Measurements from ENCODE around the gene EP400. TPM values are rescaled to one million over a fixed set of nuclear protein-coding genes. Genes with fewer than 3 reads are reported as not detected.

The EP400 gene
- total RNA-seq, 2 experiments from 2014 or later = 45.6 to 46.1 TPM

DNA sequence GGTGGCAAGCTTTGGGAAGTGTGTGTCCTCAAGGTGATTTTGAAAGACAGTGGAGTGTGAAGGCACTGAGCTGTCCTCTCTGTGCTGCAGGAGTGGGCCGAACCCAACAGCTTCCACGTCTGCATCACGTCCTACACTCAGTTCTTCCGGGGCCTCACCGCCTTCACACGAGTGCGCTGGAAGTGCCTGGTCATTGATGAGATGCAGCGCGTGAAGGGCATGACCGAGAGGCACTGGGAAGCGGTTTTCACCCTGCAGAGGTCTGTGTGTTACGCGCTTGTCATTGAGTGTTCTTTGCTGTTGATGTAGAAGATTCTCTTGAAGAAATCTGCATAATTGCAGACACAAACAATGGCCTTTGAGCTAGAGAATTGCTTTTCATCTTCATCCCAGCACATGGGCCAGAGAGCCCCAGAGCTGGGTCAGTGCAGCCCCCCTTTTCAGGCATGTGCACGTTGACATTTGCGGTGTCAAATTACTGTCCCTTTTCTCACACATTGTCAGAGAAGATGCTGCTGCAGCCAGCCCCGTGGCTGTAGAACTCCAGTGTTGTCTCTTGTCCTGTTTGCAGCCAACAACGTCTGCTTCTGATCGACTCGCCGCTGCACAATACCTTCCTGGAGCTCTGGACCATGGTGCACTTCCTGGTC lies 63.3 kb downstream of the EP400 start:
- TF ChIP-seq, protein P1, sequence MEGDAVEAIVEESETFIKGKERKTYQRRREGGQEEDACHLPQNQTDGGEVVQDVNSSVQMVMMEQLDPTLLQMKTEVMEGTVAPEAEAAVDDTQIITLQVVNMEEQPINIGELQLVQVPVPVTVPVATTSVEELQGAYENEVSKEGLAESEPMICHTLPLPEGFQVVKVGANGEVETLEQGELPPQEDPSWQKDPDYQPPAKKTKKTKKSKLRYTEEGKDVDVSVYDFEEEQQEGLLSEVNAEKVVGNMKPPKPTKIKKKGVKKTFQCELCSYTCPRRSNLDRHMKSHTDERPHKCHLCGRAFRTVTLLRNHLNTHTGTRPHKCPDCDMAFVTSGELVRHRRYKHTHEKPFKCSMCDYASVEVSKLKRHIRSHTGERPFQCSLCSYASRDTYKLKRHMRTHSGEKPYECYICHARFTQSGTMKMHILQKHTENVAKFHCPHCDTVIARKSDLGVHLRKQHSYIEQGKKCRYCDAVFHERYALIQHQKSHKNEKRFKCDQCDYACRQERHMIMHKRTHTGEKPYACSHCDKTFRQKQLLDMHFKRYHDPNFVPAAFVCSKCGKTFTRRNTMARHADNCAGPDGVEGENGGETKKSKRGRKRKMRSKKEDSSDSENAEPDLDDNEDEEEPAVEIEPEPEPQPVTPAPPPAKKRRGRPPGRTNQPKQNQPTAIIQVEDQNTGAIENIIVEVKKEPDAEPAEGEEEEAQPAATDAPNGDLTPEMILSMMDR (IDR thresholded peaks at IDR 0.05) = no peak
- H3K9me3 Mint-ChIP-seq = no peaks in the 10 kb centered on the region
- DNase-seq (no peak), ATAC-seq (no peak)
- ChIA-PET CTCF (interaction anchor here (0.8 kb wide), 1 partner anchor 10 kb away, joined by 3 read pairs; no protein-coding TSS in a partner anchor), POLR2A (interaction anchor here (1.1 kb wide), 1 partner anchor 63 kb away, joined by 3 read pairs; the partner anchor contains the start of gene EP400)
- H3K27ac Mint-ChIP-seq = no peak overlapping the region
- H3K4me1 Mint-ChIP-seq (ENCODE audit: low read depth) = no peaks in the 10 kb centered on the region
- H3K4me3 Mint-ChIP-seq = no peak overlapping the region
- H3K27me3 Mint-ChIP-seq = no peaks in the 10 kb centered on the region
- H3K36me3 Mint-ChIP-seq (ENCODE audit: low read depth) = peaks cover 38% of the 10 kb centered on the region
- intact Hi-C loops (cut with micrococcal nuclease) = no loop called here

GRCh38 chr12:132014092-132014914 lies 64.6 kb downstream of the EP400 start:
- TF ChIP-seq, protein P1 (IDR thresholded peaks at IDR 0.05) = no peak
- Mint-ChIP-seq H3K27me3 (no peaks in the 10 kb centered on the region), H3K4me3 (no peak overlapping the region), H3K9me3 (no peaks in the 10 kb centered on the region), H3K36me3 (ENCODE audit: low read depth) (peaks cover 40% of the 10 kb centered on the region), H3K27ac (no peak overlapping the region), H3K4me1 (ENCODE audit: low read depth) (no peaks in the 10 kb centered on the region)
- DNase-seq (no peak), ATAC-seq (no peak)
- ChIA-PET POLR2A (interaction anchor here (0.6 kb wide), 1 partner anchor 23 kb away, joined by 3 read pairs; no protein-coding TSS in a partner anchor), CTCF (no interaction called here)
- intact Hi-C loops (cut with micrococcal nuclease) = no loop called here

- no peaks in the 10 kb centered on the region for H3K4me1 Mint-ChIP-seq (ENCODE audit: low read depth)
- DNase-seq = no peak
- intact Hi-C loops (cut with micrococcal nuclease) = no loop called here
- ChIA-PET CTCF (no interaction called here), POLR2A (interaction anchor here (0.6 kb wide), 1 partner anchor 22 kb away, joined by 3 read pairs; no protein-coding TSS in a partner anchor)
- no peaks in the 10 kb centered on the region for H3K27me3 Mint-ChIP-seq
- TF ChIP-seq, protein P1 (IDR thresholded peaks at IDR 0.05) = no peak
- ATAC-seq = no peak
- no peak overlapping the region for H3K27ac Mint-ChIP-seq
- H3K36me3 Mint-ChIP-seq (ENCODE audit: low read depth) = peaks cover 40% of the 10 kb centered on the region
- H3K9me3 Mint-ChIP-seq = no peaks in the 10 kb centered on the region
- no peak overlapping the region for H3K4me3 Mint-ChIP-seq
Measured at GRCh38 chr12:132014915-132015280, 65.2 kb downstream of the EP400 start.

GRCh38 chr12:132015686-132016430 lies 66.1 kb downstream of the EP400 start:
- ChIA-PET CTCF (no interaction called here), POLR2A (interaction anchor here (0.6 kb wide), 1 partner anchor 1072 kb away, joined by 3 read pairs; no protein-coding TSS in a partner anchor)
- H3K27ac Mint-ChIP-seq = no peak overlapping the region
- intact Hi-C loops (cut with micrococcal nuclease) = no loop called here
- DNase-seq (no peak), ATAC-seq (no peak)
- TF ChIP-seq, protein P1 (IDR thresholded peaks at IDR 0.05) = no peak
- no peak overlapping the region for H3K4me3 Mint-ChIP-seq
- no peaks in the 10 kb centered on the region for H3K4me1 Mint-ChIP-seq (ENCODE audit: low read depth)
- H3K27me3 Mint-ChIP-seq = no peaks in the 10 kb centered on the region
- no peaks in the 10 kb centered on the region for H3K9me3 Mint-ChIP-seq
- peaks cover 44% of the 10 kb centered on the region for H3K36me3 Mint-ChIP-seq (ENCODE audit: low read depth)
